Testis (tissue), 3 donors: ENCODE data around the gene FSIP1. TPM values are rescaled to one million over a fixed set of nuclear protein-coding genes. Genes with fewer than 3 reads are reported as not detected.

ENCODE experiments used
- DNase-seq: peaks from one replicate; pipeline ENCODE4 v3.0.0-alpha.2; 2019
- H3K27ac ChIP-seq, 2 donors: fragments of 200-600 bp; sonication (generic); one replicate each; pipeline ENCODE4 v1.5.1; 2019
- H3K27me3 ChIP-seq: fragments of 200-600 bp; sonication (generic); one replicate; pipeline ENCODE4 v1.5.1; 2019
- H3K36me3 ChIP-seq: fragments of 200-600 bp; sonication (generic); one replicate; pipeline ENCODE4 v1.5.1; 2017; ENCODE audit warnings: low read depth; ENCODE audit errors: missing control alignments
- H3K4me1 ChIP-seq: fragments of 200-600 bp; sonication (generic); one replicate; pipeline ENCODE4 v1.5.1; 2019
- H3K4me3 ChIP-seq, 2 donors: fragments of 200-600 bp; sonication (generic); one replicate each; pipeline ENCODE4 v1.5.1; 2017 to 2019
- H3K9me3 ChIP-seq: fragments of 200-600 bp; sonication (generic); one replicate; pipeline ENCODE4 v1.5.1; 2017
- CTCF ChIP-seq, 3 experiments: fragments of 450-650 bp in 2 of 3; fragments of 200-600 bp in 1 of 3; sonication (generic) in 1 of 3; IDR thresholded peaks; one replicate each; pipeline ENCODE4 v1.5.1; 2016 to 2019; ENCODE audit warnings: antibody characterized with exemption in 3 of 3, mild to moderate bottlenecking in 2 of 3, moderate library complexity in 1 of 3
- POLR2A ChIP-seq: fragments of 450-650 bp; IDR thresholded peaks from one replicate; pipeline ENCODE4 v1.6.1; 2017; ENCODE audit warnings: antibody characterized with exemption, mild to moderate bottlenecking, moderate library complexity
- WGBS, 2 donors: methylation state at CpG; one replicate each; pipeline ENCODE4 v1.1.5; 2018; 5-methylcytosine and 5-hydroxymethylcytosine counted together
- intact Hi-C: fragments of 100-400 bp; cut with DNase I; formaldehyde crosslinking; loops from one replicate; pipeline ENCODE4 v1.15.1; 2023; ENCODE audit warnings: low total_unique reads
- polyA plus RNA-seq: library from polyadenylated mRNA; stranded (reverse); fragments of 350-450 nt; fragmentation: Illumina TruSeq; extraction: RNeasy Lipid Tissue Mini Kit (QIAGEN cat#74804); gene quantifications from one replicate; pipeline ENCODE4 v1.2.3, GENCODE V29; 2014; ENCODE audit warnings: low read depth, low replicate concordance; ENCODE audit not compliant: insufficient read depth
- total RNA-seq, 2 donors: library from RNA; depleted of rRNA; stranded (reverse); fragments of >200 nt; gene quantifications; one replicate each; pipeline ENCODE4 v1.2.3, GENCODE V29; 2016

The FSIP1 gene
- total and polyA plus RNA-seq, 3 donors from 2014 or later: 5.8 to 11.2 (median 8.2) TPM

- no peak for DNase-seq
- no peaks in the 10 kb centered on the region for H3K36me3 ChIP-seq
- H3K4me1 ChIP-seq: no peaks in the 10 kb centered on the region
- intact Hi-C loops: no loop called here
- 90 to 94% methylated on average over 6 of the region's 6 CpGs for WGBS, 2 donors
- H3K4me3 ChIP-seq: no peak overlapping the region
- no peak overlapping the region for H3K27ac ChIP-seq
- no peak for TF ChIP-seq POLR2A
- TF ChIP-seq CTCF (IDR thresholded peaks at IDR 0.05): no peak
- no peaks in the 10 kb centered on the region for H3K9me3 ChIP-seq
- no peaks in the 10 kb centered on the region for H3K27me3 ChIP-seq
Measured at GRCh38 chr15:39672184-39672583, 110.5 kb downstream of the FSIP1 start.

GRCh38 chr15:39670687-39671086 lies 112.0 kb downstream of the FSIP1 start:
- Histone ChIP-seq H3K27ac (no peak overlapping the region), H3K4me1 (no peaks in the 10 kb centered on the region), H3K4me3 (no peak overlapping the region), H3K9me3 (no peaks in the 10 kb centered on the region), H3K27me3 (no peaks in the 10 kb centered on the region), H3K36me3 (no peaks in the 10 kb centered on the region)
- intact Hi-C loops: no loop called here
- 95 to 100% methylated on average over 2 of the region's 2 CpGs for WGBS, 2 donors
- no peak for DNase-seq
- TF ChIP-seq POLR2A: no peak
- TF ChIP-seq CTCF (IDR thresholded peaks at IDR 0.05): no peak

- TF ChIP-seq CTCF (IDR thresholded peaks at IDR 0.05) (no peak), POLR2A (no peak)
- no peaks in the 10 kb centered on the region for H3K4me1 ChIP-seq
- intact Hi-C loops: no loop called here
- H3K9me3 ChIP-seq: no peaks in the 10 kb centered on the region
- DNase-seq: no peak
- H3K36me3 ChIP-seq: no peaks in the 10 kb centered on the region
- WGBS, 2 donors: 81 to 91% methylated on average over 2 of the region's 2 CpGs
- no peaks in the 10 kb centered on the region for H3K27me3 ChIP-seq
- H3K4me3 ChIP-seq: no peak overlapping the region
- no peak overlapping the region for H3K27ac ChIP-seq
Measured at GRCh38 chr15:39669661-39670060, 113.0 kb downstream of the FSIP1 start.

GRCh38 chr15:39669241-39669640 lies 113.4 kb downstream of the FSIP1 start:
- intact Hi-C loops: no loop called here
- 0% methylated on average over 1 of the region's 1 CpG for WGBS, 2 donors
- Histone ChIP-seq H3K4me1 (no peaks in the 10 kb centered on the region), H3K4me3 (no peak overlapping the region), H3K36me3 (no peaks in the 10 kb centered on the region), H3K27ac (no peak overlapping the region), H3K27me3 (no peaks in the 10 kb centered on the region), H3K9me3 (no peaks in the 10 kb centered on the region)
- TF ChIP-seq CTCF (IDR thresholded peaks at IDR 0.05): no peak
- TF ChIP-seq POLR2A: no peak
- no peak for DNase-seq

GRCh38 chr15:39668457-39668856 lies 114.2 kb downstream of the FSIP1 start:
- DNase-seq: no peak
- intact Hi-C loops: no loop called here
- no peaks in the 10 kb centered on the region for H3K9me3 ChIP-seq
- H3K36me3 ChIP-seq: no peaks in the 10 kb centered on the region
- H3K4me1 ChIP-seq: no peaks in the 10 kb centered on the region
- H3K4me3 ChIP-seq: no peak overlapping the region
- no peak for TF ChIP-seq CTCF (IDR thresholded peaks at IDR 0.05)
- TF ChIP-seq POLR2A: no peak
- 93 to 98% methylated on average over 4 of the region's 4 CpGs for WGBS, 2 donors
- no peak overlapping the region for H3K27ac ChIP-seq
- H3K27me3 ChIP-seq: no peaks in the 10 kb centered on the region
